ENCODE results near the gene ATM.

- TF ChIP-seq CTCF (IDR thresholded peaks at IDR 0.05; ENCODE audit: insufficient read depth, low read depth, low read length) (no peak), EZH2 (IDR thresholded peaks at IDR 0.05; ENCODE audit: insufficient read depth, low read length) (no peak)
Observed at GRCh38 chr11:108313444-108313843, 90.6 kb downstream of the ATM start.
